ENCODE measurements around the gene PITHD1. TPM values are rescaled to one million over a fixed set of nuclear protein-coding genes. Genes with fewer than 3 reads are reported as not detected.
A peak's percentile ranks its signal among the peaks of the same experiment; 100 is the strongest.

The PITHD1 gene
- total and polyA plus RNA-seq, 12 donors = 25.3 to 71.7 (median 43.3) TPM

- ATAC-seq = no peak
- DNase-seq = no peak
- Histone ChIP-seq H3K9me3 (no peaks in the 10 kb centered on the region), H3K4me1 (peaks cover 4 to 61% (median 39%) of the 10 kb centered on the region in 9 donors), H3K4me3 (no peak overlapping the region), H3K36me3 (peaks cover 0 to 100% (median 73%) of the 10 kb centered on the region in 9 donors), H3K27me3 (no peaks in the 10 kb centered on the region), H3K27ac (no peak overlapping the region)
- intact Hi-C loops (cut with DNase I) = no loop called here
- no peak for TF ChIP-seq CTCF (IDR thresholded peaks at IDR 0.05)
- WGBS, 2 donors = 90 to 98% methylated on average over 3 of the region's 3 CpGs
These were observed 21.5 kb upstream of the PITHD1 start for GRCh38 chr1:23756676-23757075.

GRCh38 chr1:23757812-23758211 is 20.4 kb upstream of the PITHD1 start:
- TF ChIP-seq CTCF (IDR thresholded peaks at IDR 0.05) = no peak
- Histone ChIP-seq H3K27me3 (no peaks in the 10 kb centered on the region), H3K36me3 (peaks cover 0 to 100% (median 61%) of the 10 kb centered on the region in 9 donors), H3K27ac (peak overlapping the region in 3 of 10 donors; percentile 13 to 64 (median 47)), H3K4me1 (peaks cover 4 to 68% (median 41%) of the 10 kb centered on the region in 9 donors), H3K4me3 (no peak overlapping the region), H3K9me3 (no peaks in the 10 kb centered on the region)
- ATAC-seq = no peak
- DNase-seq = no peak
- 62 to 68% methylated on average over 1 of the region's 1 CpG for WGBS, 2 donors
- intact Hi-C loops (cut with DNase I) = no loop called here

GRCh38 chr1:23759277-23759676 is 18.9 kb upstream of the PITHD1 start:
- peaks cover 0 to 97% (median 47%) of the 10 kb centered on the region in 9 donors for H3K36me3 ChIP-seq
- H3K27me3 ChIP-seq = no peaks in the 10 kb centered on the region
- H3K9me3 ChIP-seq = no peaks in the 10 kb centered on the region
- 33 to 42% methylated on average over 4 of the region's 4 CpGs for WGBS, 2 donors
- no peak for TF ChIP-seq CTCF (IDR thresholded peaks at IDR 0.05)
- peak overlapping the region in 8 of 10 donors; percentile 3 to 64 (median 38) for H3K27ac ChIP-seq
- intact Hi-C loops (cut with DNase I) = no loop called here
- H3K4me3 ChIP-seq = no peak overlapping the region
- peaks cover 4 to 71% (median 40%) of the 10 kb centered on the region in 9 donors for H3K4me1 ChIP-seq
- ATAC-seq (peak; percentile 72 to 88 (median 79)), DNase-seq (peak in 1 of 2 donors; percentile 43)

GRCh38 chr1:23763041-23763577 is 15.1 kb upstream of the PITHD1 start:
- TF ChIP-seq CTCF (IDR thresholded peaks at IDR 0.05) = no peak
- intact Hi-C loops (cut with DNase I) = no loop called here
- DNase-seq (no peak), ATAC-seq (no peak)
- Histone ChIP-seq H3K36me3 (peaks cover 0 to 90% (median 13%) of the 10 kb centered on the region in 9 donors), H3K4me3 (no peak overlapping the region), H3K27ac (peak overlapping the region in 2 of 10 donors; percentile 63), H3K27me3 (no peaks in the 10 kb centered on the region), H3K4me1 (peaks cover 4 to 65% (median 40%) of the 10 kb centered on the region in 9 donors), H3K9me3 (no peaks in the 10 kb centered on the region)
- 67 to 70% methylated on average over 7 of the region's 7 CpGs for WGBS, 2 donors
